ENCODE data around the gene PORCN. TPM values are rescaled to one million over a fixed set of nuclear protein-coding genes. Genes with fewer than 3 reads are reported as not detected.

Gene PORCN
- total RNA-seq, 2 donors from 2014 or later, result 15.0 to 19.1 TPM

- Histone ChIP-seq H3K9me3 (no peaks in the 10 kb centered on the region), H3K27me3 (replicated peaks; ENCODE audit: insufficient read depth) (no peaks in the 10 kb centered on the region), H3K4me1 (ENCODE audit: control insufficient read depth in 1 of 2, low read depth in 2 of 2) (peaks cover 0 to 3% of the 10 kb centered on the region in 2 donors), H3K36me3 (no peaks in the 10 kb centered on the region), H3K27ac (no peak overlapping the region), H3K4me3 (no peak overlapping the region)
- ATAC-seq (ENCODE audit: insufficient number of reproducible peaks, low FRiP score, low read depth), result no peak
- DNase-seq (ENCODE audit: low spot score), result no peak
- TF ChIP-seq CTCF (IDR thresholded peaks at IDR 0.05), result no peak
Observed at GRCh38 chrX:48473704-48473990, 35.1 kb upstream of the PORCN start.

DNA sequence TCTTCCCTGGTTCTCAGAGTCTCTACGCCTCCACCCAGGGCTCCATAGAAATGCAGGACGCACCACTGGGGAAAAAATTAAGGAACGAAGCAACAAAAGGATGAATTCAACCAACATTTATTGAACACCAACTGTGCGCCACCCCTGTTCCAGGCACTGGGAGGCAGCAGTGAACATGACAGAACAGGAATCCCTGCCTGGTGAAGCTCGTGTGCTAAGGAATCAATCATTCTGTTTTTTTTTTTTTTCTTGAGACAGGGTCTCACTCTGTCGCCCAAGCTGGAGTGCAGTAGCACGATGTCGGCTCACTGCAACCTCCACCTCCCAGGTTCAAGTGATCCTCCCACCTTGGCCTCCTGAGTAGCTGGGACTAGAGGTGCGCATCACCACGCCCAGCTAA lies 34.7 kb upstream of the PORCN start:
- no peak overlapping the region for H3K27ac ChIP-seq
- DNase-seq (ENCODE audit: low spot score) (no peak), ATAC-seq (ENCODE audit: insufficient number of reproducible peaks, low FRiP score, low read depth) (no peak)
- H3K4me1 ChIP-seq (ENCODE audit: control insufficient read depth in 1 of 2, low read depth in 2 of 2), result peaks cover 0 to 3% of the 10 kb centered on the region in 2 donors
- no peaks in the 10 kb centered on the region for H3K36me3 ChIP-seq
- H3K9me3 ChIP-seq, result no peaks in the 10 kb centered on the region
- H3K27me3 ChIP-seq (replicated peaks; ENCODE audit: insufficient read depth), result no peaks in the 10 kb centered on the region
- TF ChIP-seq CTCF (IDR thresholded peaks at IDR 0.05), result no peak
- no peak overlapping the region for H3K4me3 ChIP-seq

GRCh38 chrX:48474581-48474980 lies 34.2 kb upstream of the PORCN start:
- no peaks in the 10 kb centered on the region for H3K36me3 ChIP-seq

DNA sequence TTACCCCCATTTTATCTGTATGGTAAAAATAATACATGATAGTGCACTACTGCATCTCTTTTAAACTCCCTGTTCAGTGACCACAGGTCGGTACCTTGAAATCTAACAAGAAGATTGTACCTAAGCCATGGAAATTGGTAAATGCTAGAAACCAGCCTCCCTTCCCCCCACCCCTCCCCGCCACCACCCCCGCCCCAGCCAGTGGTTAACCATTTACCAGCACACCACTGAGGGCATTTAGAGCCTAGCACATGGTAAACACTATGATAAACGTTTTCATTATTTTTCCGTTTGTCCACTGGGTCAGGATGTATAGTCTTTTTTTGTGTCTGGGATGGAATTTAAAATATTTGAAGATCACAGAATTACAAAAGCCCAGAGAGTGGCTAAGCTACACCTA lies 33.5 kb upstream of the PORCN start:
- ATAC-seq (ENCODE audit: insufficient number of reproducible peaks, low FRiP score, low read depth) (no peak), DNase-seq (ENCODE audit: low spot score) (no peak)
- no peak for TF ChIP-seq CTCF (IDR thresholded peaks at IDR 0.05)
- Histone ChIP-seq H3K4me1 (ENCODE audit: control insufficient read depth in 1 of 2, low read depth in 2 of 2) (peaks cover 0 to 3% of the 10 kb centered on the region in 2 donors), H3K36me3 (no peaks in the 10 kb centered on the region), H3K4me3 (peak overlapping the region; percentile 92), H3K9me3 (no peaks in the 10 kb centered on the region), H3K27me3 (replicated peaks; ENCODE audit: insufficient read depth) (no peaks in the 10 kb centered on the region), H3K27ac (peak overlapping the region; percentile 73 to 85)

More at GRCh38 chrX:48474581-48474980, 34.2 kb upstream of the PORCN start:
- H3K4me3 ChIP-seq, result no peak overlapping the region
- DNase-seq (ENCODE audit: low spot score) (no peak), ATAC-seq (ENCODE audit: insufficient number of reproducible peaks, low FRiP score, low read depth) (no peak)
- H3K4me1 ChIP-seq (ENCODE audit: control insufficient read depth in 1 of 2, low read depth in 2 of 2), result peaks cover 0 to 3% of the 10 kb centered on the region in 2 donors
- no peaks in the 10 kb centered on the region for H3K9me3 ChIP-seq
- no peak for TF ChIP-seq CTCF (IDR thresholded peaks at IDR 0.05)
- no peaks in the 10 kb centered on the region for H3K27me3 ChIP-seq (replicated peaks; ENCODE audit: insufficient read depth)
- H3K27ac ChIP-seq, result no peak overlapping the region

- ATAC-seq (ENCODE audit: insufficient number of reproducible peaks, low FRiP score, low read depth) (peak; percentile 88), DNase-seq (ENCODE audit: low spot score) (peak; percentile 58)
- Histone ChIP-seq H3K27me3 (replicated peaks; ENCODE audit: insufficient read depth) (no peaks in the 10 kb centered on the region), H3K9me3 (no peaks in the 10 kb centered on the region), H3K36me3 (no peaks in the 10 kb centered on the region), H3K4me3 (peak within 1 kb of the TSS; percentile 92), H3K4me1 (ENCODE audit: control insufficient read depth in 1 of 2, low read depth in 2 of 2) (peaks cover 0 to 3% of the 10 kb centered on the region in 2 donors), H3K27ac (peak within 1 kb of the TSS; percentile 73 to 85)
- TF ChIP-seq CTCF (IDR thresholded peaks at IDR 0.05), result no peak
Observed at GRCh38 chrX:48475774-48476577, 32.8 kb upstream of the PORCN start, which contains the start of gene FTSJ1. FTSJ1 (plus strand) TSS chrX:48476199; CDS start chrX:48478048, 1,849 bp downstream.

All from thoracic aorta (tissue), 2 donors.